Measurements from ENCODE around the gene SLC25A22.

DNA sequence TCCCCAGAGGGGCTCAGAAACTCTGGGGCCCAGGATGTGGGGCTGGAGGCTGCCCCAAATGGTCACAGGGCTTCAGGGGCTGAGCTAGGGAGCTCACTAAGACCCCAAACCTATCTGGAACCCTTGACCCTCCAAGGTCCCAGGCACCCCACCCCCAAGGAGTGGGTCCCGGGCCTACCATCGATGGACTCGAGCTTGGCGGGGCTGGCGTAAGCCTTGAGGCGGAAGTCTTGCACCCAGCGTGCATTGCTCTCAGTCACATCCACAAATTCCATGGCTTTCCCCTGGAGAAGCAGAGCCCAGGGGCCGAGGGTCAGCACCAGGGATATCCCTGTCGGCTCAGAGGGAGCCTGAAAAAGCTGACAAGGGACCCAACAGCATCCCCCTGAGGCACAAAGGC, 24.3 kb downstream of the SLC25A22 start:
- TF ChIP-seq, protein P1, sequence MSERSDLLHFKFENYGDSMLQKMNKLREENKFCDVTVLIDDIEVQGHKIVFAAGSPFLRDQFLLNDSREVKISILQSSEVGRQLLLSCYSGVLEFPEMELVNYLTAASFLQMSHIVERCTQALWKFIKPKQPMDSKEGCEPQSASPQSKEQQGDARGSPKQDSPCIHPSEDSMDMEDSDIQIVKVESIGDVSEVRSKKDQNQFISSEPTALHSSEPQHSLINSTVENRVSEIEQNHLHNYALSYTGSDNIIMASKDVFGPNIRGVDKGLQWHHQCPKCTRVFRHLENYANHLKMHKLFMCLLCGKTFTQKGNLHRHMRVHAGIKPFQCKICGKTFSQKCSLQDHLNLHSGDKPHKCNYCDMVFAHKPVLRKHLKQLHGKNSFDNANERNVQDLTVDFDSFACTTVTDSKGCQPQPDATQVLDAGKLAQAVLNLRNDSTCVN (CRISPR knock-in tag; IDR thresholded peaks at IDR 0.05) = no peak
- TF ChIP-seq, protein P2, sequence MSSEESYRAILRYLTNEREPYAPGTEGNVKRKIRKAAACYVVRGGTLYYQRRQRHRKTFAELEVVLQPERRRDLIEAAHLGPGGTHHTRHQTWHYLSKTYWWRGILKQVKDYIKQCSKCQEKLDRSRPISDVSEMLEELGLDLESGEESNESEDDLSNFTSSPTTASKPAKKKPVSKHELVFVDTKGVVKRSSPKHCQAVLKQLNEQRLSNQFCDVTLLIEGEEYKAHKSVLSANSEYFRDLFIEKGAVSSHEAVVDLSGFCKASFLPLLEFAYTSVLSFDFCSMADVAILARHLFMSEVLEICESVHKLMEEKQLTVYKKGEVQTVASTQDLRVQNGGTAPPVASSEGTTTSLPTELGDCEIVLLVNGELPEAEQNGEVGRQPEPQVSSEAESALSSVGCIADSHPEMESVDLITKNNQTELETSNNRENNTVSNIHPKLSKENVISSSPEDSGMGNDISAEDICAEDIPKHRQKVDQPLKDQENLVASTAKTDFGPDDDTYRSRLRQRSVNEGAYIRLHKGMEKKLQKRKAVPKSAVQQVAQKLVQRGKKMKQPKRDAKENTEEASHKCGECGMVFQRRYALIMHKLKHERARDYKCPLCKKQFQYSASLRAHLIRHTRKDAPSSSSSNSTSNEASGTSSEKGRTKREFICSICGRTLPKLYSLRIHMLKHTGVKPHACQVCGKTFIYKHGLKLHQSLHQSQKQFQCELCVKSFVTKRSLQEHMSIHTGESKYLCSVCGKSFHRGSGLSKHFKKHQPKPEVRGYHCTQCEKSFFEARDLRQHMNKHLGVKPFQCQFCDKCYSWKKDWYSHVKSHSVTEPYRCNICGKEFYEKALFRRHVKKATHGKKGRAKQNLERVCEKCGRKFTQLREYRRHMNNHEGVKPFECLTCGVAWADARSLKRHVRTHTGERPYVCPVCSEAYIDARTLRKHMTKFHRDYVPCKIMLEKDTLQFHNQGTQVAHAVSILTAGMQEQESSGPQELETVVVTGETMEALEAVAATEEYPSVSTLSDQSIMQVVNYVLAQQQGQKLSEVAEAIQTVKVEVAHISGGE (CRISPR knock-in tag; IDR thresholded peaks at IDR 0.05) = no peak
- TF ChIP-seq MXI1 (IDR thresholded peaks at IDR 0.05; ENCODE audit: low read depth, low read length) (no peak), GATAD2A (IDR thresholded peaks at IDR 0.05) (no peak), ZNF239 (CRISPR knock-in tag; IDR thresholded peaks at IDR 0.05) (no peak)

All from K562 (cell line).